DOHH2 (cell line): Measurements from ENCODE around the gene QRFP.

Experiments
- H3F3A ChIP-seq: fragments of 200-600 bp; sonication (generic), shearing (Covaris generic); 2 replicates; pipeline ENCODE4 v1.6.0; 2016; ENCODE audit warnings: antibody characterized with exemption, mild to moderate bottlenecking; ENCODE audit not compliant: control insufficient read depth, insufficient read depth
- H3K27ac ChIP-seq: fragments of 200-600 bp; sonication (generic); 2 replicates; pipeline ENCODE4 v1.5.1; 2014; ENCODE audit warnings: low read depth, mild to moderate bottlenecking, low read length, moderate library complexity
- H3K27me3 ChIP-seq: fragments of 200-600 bp; sonication (generic); 2 replicates; pipeline ENCODE4 v1.6.1; 2014; ENCODE audit warnings: mild to moderate bottlenecking, low read length, mixed read lengths; ENCODE audit not compliant: control insufficient read depth
- H3K36me3 ChIP-seq: fragments of 200-600 bp; sonication (generic); 2 replicates; pipeline ENCODE4 v1.6.1; 2014; ENCODE audit warnings: mild to moderate bottlenecking, low read length, moderate library complexity, mixed read lengths; ENCODE audit not compliant: control insufficient read depth
- H3K4me1 ChIP-seq: fragments of 200-600 bp; sonication (generic); 2 replicates; pipeline ENCODE4 v1.6.1; 2014; ENCODE audit warnings: mild to moderate bottlenecking, low read length, mixed read lengths; ENCODE audit not compliant: control insufficient read depth
- H3K4me2 ChIP-seq: fragments of 200-600 bp; sonication (generic); 2 replicates; pipeline ENCODE4 v1.6.0; 2014; ENCODE audit warnings: mild to moderate bottlenecking, low read length, moderate library complexity
- H3K4me3 ChIP-seq: fragments of 200-600 bp; sonication (generic); 2 replicates; pipeline ENCODE4 v1.5.1; 2014; ENCODE audit warnings: mild to moderate bottlenecking, low read length, mixed read lengths
- H3K79me2 ChIP-seq: fragments of 200-600 bp; sonication (generic); 2 replicates; pipeline ENCODE4 v1.6.1; 2014; ENCODE audit warnings: mild to moderate bottlenecking, low read length, mixed read lengths; ENCODE audit not compliant: control insufficient read depth
- H3K9me2 ChIP-seq: fragments of 200-600 bp; sonication (generic); replicated peaks from 2 replicates; pipeline ENCODE4 v1.6.1; 2014; ENCODE audit warnings: mild to moderate bottlenecking, low read length, mixed read lengths; ENCODE audit not compliant: control insufficient read depth
- H3K9me3 ChIP-seq: fragments of 200-600 bp; sonication (generic); 2 replicates; pipeline ENCODE4 v1.6.1; 2014; ENCODE audit warnings: antibody characterized with exemption, low read length, mixed read lengths; ENCODE audit not compliant: control insufficient read depth, insufficient read depth
- H4K20me1 ChIP-seq: fragments of 200-600 bp; sonication (generic); 2 replicates; pipeline ENCODE4 v1.6.0; 2014; ENCODE audit warnings: low read depth, mild to moderate bottlenecking, antibody characterized with exemption, low read length, moderate library complexity; ENCODE audit not compliant: control insufficient read depth, insufficient read depth
- CTCF ChIP-seq: fragments of 200-600 bp; sonication (generic); IDR thresholded peaks from one replicate; pipeline ENCODE4 v1.5.1; 2014; ENCODE audit warnings: antibody characterized with exemption, mild to moderate bottlenecking, low read depth, low read length; ENCODE audit not compliant: poor library complexity, severe bottlenecking
- EZH2phosphoT487 ChIP-seq: fragments of 200-600 bp; sonication (generic); IDR thresholded peaks from 2 replicates; pipeline ENCODE4 v1.6.1; 2017; ENCODE audit warnings: borderline replicate concordance, mild to moderate bottlenecking, antibody characterized with exemption, low read length, moderate library complexity, mixed read lengths

The QRFP gene

GRCh38 chr9:130845254-130845653 lies 51.4 kb downstream of the QRFP start:
- TF ChIP-seq EZH2phosphoT487 (no peak), CTCF (no peak)
- Histone ChIP-seq H3K79me2 (peaks cover 92% of the 10 kb centered on the region), H3K27ac (no peak overlapping the region), H4K20me1 (peaks cover 6% of the 10 kb centered on the region; the same call in 1 of the 2 replicates), H3F3A (no peaks in the 10 kb centered on the region), H3K9me2 (no peaks in the 10 kb centered on the region), H3K4me2 (no peak overlapping the region), H3K4me1 (no peaks in the 10 kb centered on the region), H3K36me3 (no peaks in the 10 kb centered on the region), H3K27me3 (no peaks in the 10 kb centered on the region), H3K4me3 (no peak overlapping the region), H3K9me3 (no peaks in the 10 kb centered on the region)

GRCh38 chr9:130844044-130844451 lies 52.6 kb downstream of the QRFP start:
- H3K27me3 ChIP-seq = no peaks in the 10 kb centered on the region

GRCh38 chr9:130843049-130843908 lies 53.3 kb downstream of the QRFP start:
- Histone ChIP-seq H3K4me2 (no peak overlapping the region), H3K4me1 (peaks cover 11% of the 10 kb centered on the region)

More at GRCh38 chr9:130844044-130844451, 52.6 kb downstream of the QRFP start:
- Histone ChIP-seq H3K9me2 (no peaks in the 10 kb centered on the region), H3F3A (no peaks in the 10 kb centered on the region), H3K9me3 (no peaks in the 10 kb centered on the region), H3K4me3 (no peak overlapping the region), H3K4me2 (no peak overlapping the region), H3K4me1 (peaks cover 11% of the 10 kb centered on the region), H3K36me3 (no peaks in the 10 kb centered on the region), H3K27ac (no peak overlapping the region), H4K20me1 (peaks cover 6% of the 10 kb centered on the region; the same call in 1 of the 2 replicates), H3K79me2 (peaks cover 92% of the 10 kb centered on the region)
- TF ChIP-seq EZH2phosphoT487 = no peak
- TF ChIP-seq CTCF = no peak

More at GRCh38 chr9:130843049-130843908, 53.3 kb downstream of the QRFP start:
- no peaks in the 10 kb centered on the region for H3K9me3 ChIP-seq
- H3F3A ChIP-seq = no peaks in the 10 kb centered on the region
- no peak overlapping the region for H3K27ac ChIP-seq
- TF ChIP-seq CTCF (no peak), EZH2phosphoT487 (no peak)
- H3K9me2 ChIP-seq = no peaks in the 10 kb centered on the region
- no peaks in the 10 kb centered on the region for H3K27me3 ChIP-seq
- peaks cover 6% of the 10 kb centered on the region; the same call in 1 of the 2 replicates for H4K20me1 ChIP-seq
- no peaks in the 10 kb centered on the region for H3K36me3 ChIP-seq
- no peak overlapping the region for H3K4me3 ChIP-seq
- peaks cover 92% of the 10 kb centered on the region for H3K79me2 ChIP-seq
